ENCODE data around the gene L3MBTL4. TPM values are rescaled to one million over a fixed set of nuclear protein-coding genes. Genes with fewer than 3 reads are reported as not detected.
"Not testable (repeated sequence)": the region's sequence is repeated elsewhere in the genome, so short reads cannot be mapped to it uniquely, and the experiment has no call there.

Gene L3MBTL4
- polyA plus RNA-seq, 4 donors, result 3.6 to 5.9 (median 5.3) TPM

GRCh38 chr18:6120820-6121279 is 293.9 kb downstream of the L3MBTL4 start:
- DNase-seq (ENCODE audit: low read depth in 4 of 4, low spot score in 2 of 4), result no peak

- DNase-seq (ENCODE audit: low read depth in 4 of 4, low spot score in 2 of 4), result no peak
Measured at GRCh38 chr18:6119761-6120160, 294.9 kb downstream of the L3MBTL4 start.

GRCh38 chr18:6118080-6118479 is 296.6 kb downstream of the L3MBTL4 start:
- DNase-seq (ENCODE audit: low read depth in 4 of 4, low spot score in 2 of 4), result no peak

GRCh38 chr18:6115710-6116109 is 299.0 kb downstream of the L3MBTL4 start:
- DNase-seq (ENCODE audit: low read depth in 4 of 4, low spot score in 2 of 4), result no peak

GRCh38 chr18:6113650-6114049 is 301.1 kb downstream of the L3MBTL4 start:
- DNase-seq (ENCODE audit: low read depth in 4 of 4, low spot score in 2 of 4), result no peak

GRCh38 chr18:6111726-6112125 is 303.0 kb downstream of the L3MBTL4 start:
- DNase-seq (ENCODE audit: low read depth in 4 of 4, low spot score in 2 of 4), result no peak

GRCh38 chr18:6109743-6110142 is 305.0 kb downstream of the L3MBTL4 start:
- DNase-seq (ENCODE audit: low read depth in 4 of 4, low spot score in 2 of 4), result no peak

- DNase-seq (ENCODE audit: low read depth in 4 of 4, low spot score in 2 of 4), result no peak
Measured at GRCh38 chr18:6107794-6108193, 306.9 kb downstream of the L3MBTL4 start.

GRCh38 chr18:6106091-6106685 is 308.5 kb downstream of the L3MBTL4 start:
- no peak for DNase-seq (ENCODE audit: low read depth in 4 of 4, low spot score in 2 of 4)

GRCh38 chr18:6103741-6104140 is 311.0 kb downstream of the L3MBTL4 start:
- no peak for DNase-seq (ENCODE audit: low read depth in 4 of 4, low spot score in 2 of 4)

GRCh38 chr18:6096730-6097129 is 318.0 kb downstream of the L3MBTL4 start:
- no peak for DNase-seq (ENCODE audit: low read depth in 4 of 4, low spot score in 2 of 4)

GRCh38 chr18:6088432-6088831 is 326.3 kb downstream of the L3MBTL4 start:
- no peak for DNase-seq (ENCODE audit: low read depth in 4 of 4, low spot score in 2 of 4)

GRCh38 chr18:6086731-6087130 is 328.0 kb downstream of the L3MBTL4 start:
- DNase-seq (ENCODE audit: low read depth in 4 of 4, low spot score in 2 of 4), result no peak

GRCh38 chr18:6079406-6079805 is 335.3 kb downstream of the L3MBTL4 start:
- DNase-seq (ENCODE audit: low read depth in 4 of 4, low spot score in 2 of 4), result no peak

- DNase-seq (ENCODE audit: low read depth in 4 of 4, low spot score in 2 of 4), result no peak
Measured at GRCh38 chr18:6078877-6079276, 335.8 kb downstream of the L3MBTL4 start.

- DNase-seq (ENCODE audit: low read depth in 4 of 4, low spot score in 2 of 4), result not testable (repeated sequence)
Measured at GRCh38 chr18:6072423-6072822, 342.3 kb downstream of the L3MBTL4 start.

- no peak for DNase-seq (ENCODE audit: low read depth in 4 of 4, low spot score in 2 of 4)
Measured at GRCh38 chr18:6069539-6069938, 345.2 kb downstream of the L3MBTL4 start.

GRCh38 chr18:6069103-6069502 is 345.6 kb downstream of the L3MBTL4 start:
- no peak for DNase-seq (ENCODE audit: low read depth in 4 of 4, low spot score in 2 of 4)

- DNase-seq (ENCODE audit: low read depth in 4 of 4, low spot score in 2 of 4), result no peak
Measured at GRCh38 chr18:6060149-6060548, 354.6 kb downstream of the L3MBTL4 start.

- no peak for DNase-seq (ENCODE audit: low read depth in 4 of 4, low spot score in 2 of 4)
Measured at GRCh38 chr18:6059551-6059950, 355.2 kb downstream of the L3MBTL4 start.

- DNase-seq (ENCODE audit: low read depth in 4 of 4, low spot score in 2 of 4), result peak; percentile 20 to 44 (median 30)
Measured at GRCh38 chr18:6058941-6059340, 355.8 kb downstream of the L3MBTL4 start.

GRCh38 chr18:6057604-6058003 is 357.1 kb downstream of the L3MBTL4 start:
- no peak for DNase-seq (ENCODE audit: low read depth in 4 of 4, low spot score in 2 of 4)
